B cell (primary cell): Measurements from ENCODE around the gene AIFM1. TPM values are rescaled to one million over a fixed set of nuclear protein-coding genes. Genes with fewer than 3 reads are reported as not detected.

Source experiments
- ATAC-seq: fragments of 200-7000 bp; cut with Tn5 transposase; one replicate; pipeline ENCODE4 v1.10.0; 2021; ENCODE audit warnings: low read depth, mild to moderate bottlenecking, moderate number of reproducible peaks, moderate library complexity
- CTCF ChIA-PET: fragments of 350-600 bp; sonication (Branson Sonifier 250); formaldehyde crosslinking; loops from one replicate; lab custom pipeline; 2021; ENCODE audit warnings: antibody characterized with exemption, inconsistent platforms; lab: Charles Lee
- POLR2A ChIA-PET: fragments of 350-600 bp; sonication (Branson Sonifier 250); formaldehyde crosslinking; loops from one replicate; lab custom pipeline; 2021; ENCODE audit warnings: antibody characterized with exemption; lab: Charles Lee
- DNase-seq: peaks from one replicate; pipeline ENCODE4 v3.0.0; 2013
- H2AFZ ChIP-seq: 2 replicates; pipeline ENCODE4 v1.6.1; 2012; ENCODE audit warnings: mild to moderate bottlenecking, low read depth, low read length; ENCODE audit not compliant: insufficient read depth, poor library complexity, severe bottlenecking
- H3K27ac ChIP-seq, 2 donors: 1 replicate in 1 of 2; 2 replicates in 1 of 2; pipeline ENCODE4 v1.5.1; 2012 to 2013; ENCODE audit warnings: low read length in 2 of 2, mild to moderate bottlenecking in 2 of 2, moderate library complexity in 1 of 2
- H3K27me3 ChIP-seq, 4 experiments: fragments of 200-600 bp in 1 of 4; sonication (generic) in 1 of 4; replicated peaks in 1 of 4; 1 replicate in 2 of 4; 2 replicates in 2 of 4; pipeline versions ENCODE4 v1.6.1 to v1.7.0; 2013 to 2016; ENCODE audit warnings: low read length in 3 of 4, mild to moderate bottlenecking in 2 of 4, mixed read lengths in 1 of 4, moderate library complexity in 1 of 4; ENCODE audit not compliant: insufficient read depth in 4 of 4, control insufficient read depth in 3 of 4; ENCODE audit errors: control extremely low read depth in 1 of 4
- H3K36me3 ChIP-seq, 2 experiments: replicated peaks in 1 of 2; 1 replicate in 1 of 2; 2 replicates in 1 of 2; pipeline versions ENCODE4 v1.6.1 to v1.7.1; 2013; ENCODE audit warnings: low read length in 1 of 2; ENCODE audit not compliant: insufficient read depth in 2 of 2, control insufficient read depth in 1 of 2; ENCODE audit errors: control extremely low read depth in 1 of 2, extremely low read depth in 1 of 2
- H3K4me1 ChIP-seq, 2 donors: fragments of 200-600 bp in 1 of 2; sonication (generic) in 1 of 2; 1 replicate in 1 of 2; 2 replicates in 1 of 2; pipeline versions ENCODE4 v1.5.1 to v1.6.1; 2013 to 2017; ENCODE audit warnings: low read length in 2 of 2; ENCODE audit not compliant: control insufficient read depth in 2 of 2, insufficient read depth in 2 of 2
- H3K4me2 ChIP-seq: replicated peaks from 2 replicates; pipeline ENCODE3; 2012; ENCODE audit warnings: mild to moderate bottlenecking, low read depth, low read length; ENCODE audit not compliant: poor library complexity, severe bottlenecking
- H3K4me3 ChIP-seq, 5 experiments: fragments of 200-600 bp in 1 of 5; sonication (generic) in 1 of 5; 1 replicate in 3 of 5; 2 replicates in 2 of 5; pipeline versions ENCODE4 v1.5.1 to v1.7.0; 2011 to 2016; ENCODE audit warnings: low read length in 4 of 5, mild to moderate bottlenecking in 4 of 5, low read depth in 2 of 5, control low read depth in 1 of 5, moderate library complexity in 1 of 5; ENCODE audit not compliant: insufficient read depth in 1 of 5; ENCODE audit errors: control extremely low read depth in 1 of 5, extremely low read depth in 1 of 5
- H3K79me2 ChIP-seq: fragments of 200-600 bp; sonication (generic); one replicate; pipeline ENCODE4 v1.6.0; 2016; ENCODE audit warnings: low read length; ENCODE audit not compliant: control insufficient read depth, insufficient read depth
- H3K9ac ChIP-seq: fragments of 200-600 bp; sonication (generic); 2 replicates; pipeline ENCODE4 v1.6.1; 2017; ENCODE audit warnings: mild to moderate bottlenecking, low read length, moderate library complexity
- H3K9me3 ChIP-seq, 3 donors: one replicate each; pipeline versions ENCODE4 v1.6.1 to v1.7.1; 2013; ENCODE audit warnings: low read length in 2 of 3; ENCODE audit not compliant: control insufficient read depth in 2 of 3, insufficient read depth in 1 of 3; ENCODE audit errors: control extremely low read depth in 1 of 3
- H4K20me1 ChIP-seq: 2 replicates; pipeline ENCODE4 v1.6.0; 2012; ENCODE audit warnings: mild to moderate bottlenecking, low read length; ENCODE audit not compliant: insufficient read depth, control insufficient read depth, poor library complexity, severe bottlenecking
- H3K27ac Mint-ChIP-seq: one replicate; pipeline ENCODE4 v1.8.0; 2021; ENCODE audit warnings: mixed read lengths
- H3K27me3 Mint-ChIP-seq: one replicate; pipeline ENCODE4 v1.8.0; 2021; ENCODE audit warnings: mixed read lengths
- H3K4me1 Mint-ChIP-seq: one replicate; pipeline ENCODE4 v1.8.0; 2021; ENCODE audit warnings: mixed read lengths
- H3K4me3 Mint-ChIP-seq: one replicate; pipeline ENCODE4 v1.8.0; 2021; ENCODE audit warnings: mixed read lengths
- H3K9me3 Mint-ChIP-seq: one replicate; pipeline ENCODE4 v1.8.0; 2022; ENCODE audit warnings: mixed read lengths; ENCODE audit not compliant: insufficient read depth
- CTCF ChIP-seq: fragments of 200-600 bp; IDR thresholded peaks from one replicate; pipeline ENCODE4 v1.8.0; 2022; ENCODE audit warnings: antibody characterized with exemption, mild to moderate bottlenecking
- EZH2 ChIP-seq: IDR thresholded peaks from 2 replicates; pipeline ENCODE4 v1.6.1; 2012; ENCODE audit warnings: borderline replicate concordance, low read depth, mild to moderate bottlenecking, moderate library complexity, low read length; ENCODE audit not compliant: insufficient read depth, poor library complexity, severe bottlenecking
- WGBS: methylation state at CpG from one replicate; pipeline ENCODE4 v1.1.5; 2013; ENCODE audit warnings: missing lambda C conversion rate; ENCODE audit not compliant: insufficient coverage; 5-methylcytosine and 5-hydroxymethylcytosine counted together
- intact Hi-C: fragments of 100-400 bp; cut with micrococcal nuclease; formaldehyde crosslinking; loops from one replicate; pipeline ENCODE4 v1.10.0; 2022
- polyA plus RNA-seq: library from polyadenylated mRNA; depleted of rRNA; stranded (reverse); fragments of >200 nt; gene quantifications from 2 replicates; pipeline ENCODE4 v1.2.3, GENCODE V29; 2012
- total RNA-seq, 2 donors: library from RNA; stranded (reverse); fragments of 120-200 nt in 1 of 2; gene quantifications; 1 replicate in 1 of 2; 2 replicates in 1 of 2; pipeline versions ENCODE4 v1.2.3 to v1.2.4, GENCODE V29; 2013 to 2022

The AIFM1 gene
- total and polyA plus RNA-seq, 2 donors (not counting 1 experiment from before 2014, with no cell fraction given), result 11.4 to 15.9 TPM

GRCh38 chrX:130085551-130086446, 79.8 kb downstream of the AIFM1 start:
- TF ChIP-seq EZH2 (no peak), CTCF (no peak)
- Mint-ChIP-seq H3K27me3 (no peaks in the 10 kb centered on the region), H3K27ac (peak overlapping the region; percentile 88), H3K4me3 (peak overlapping the region; percentile 83), H3K9me3 (no peaks in the 10 kb centered on the region), H3K4me1 (peaks cover 78% of the 10 kb centered on the region)
- ChIA-PET POLR2A (interaction anchor here (1.2 kb wide), 1 partner anchor 14 kb away, joined by 3 read pairs; no protein-coding TSS in a partner anchor), CTCF (interaction anchor here (0.5 to 6.2 kb wide), 7 partner anchors 18 to 107 kb away, joined by 3 to 49 read pairs (median 3); no protein-coding TSS in a partner anchor)
- H3K4me1 ChIP-seq, result peaks cover 78 to 92% of the 10 kb centered on the region in 2 donors
- peak overlapping the region; percentile 51 for H3K9ac ChIP-seq
- H3K36me3 ChIP-seq, result no peaks in the 10 kb centered on the region
- ATAC-seq, result no peak
- no peak overlapping the region for H2AFZ ChIP-seq
- H3K4me2 ChIP-seq, result peak overlapping the region; percentile 87
- no peak for DNase-seq
- H3K27ac ChIP-seq, result peak overlapping the region; percentile 66 to 74
- no peaks in the 10 kb centered on the region for H4K20me1 ChIP-seq
- intact Hi-C loops, result no loop called here
- WGBS, result 20% methylated on average over 1 of the region's 11 CpGs
- H3K4me3 ChIP-seq, result peak overlapping the region; percentile 0 to 48 (median 30)
- H3K27me3 ChIP-seq, result no peaks in the 10 kb centered on the region
- H3K9me3 ChIP-seq, result no peaks in the 10 kb centered on the region
- peaks cover 56% of the 10 kb centered on the region for H3K79me2 ChIP-seq
